Neural crest cell (in vitro differentiated cells): Measurements from ENCODE around the gene SLC25A30. TPM values are rescaled to one million over a fixed set of nuclear protein-coding genes. Genes with fewer than 3 reads are reported as not detected.

ENCODE experiments used
- DNase-seq: peaks from one replicate; pipeline ENCODE4 v3.0.0; 2021; ENCODE audit warnings: low read depth, mixed read lengths, low spot score
- H3K27ac Mint-ChIP-seq: one replicate; pipeline ENCODE4 v1.8.0; 2021; ENCODE audit warnings: mild to moderate bottlenecking, mixed read lengths; ENCODE audit not compliant: unreplicated experiment
- H3K27me3 Mint-ChIP-seq: 2 replicates; pipeline ENCODE4 v1.8.0; 2021; ENCODE audit warnings: low read depth, mild to moderate bottlenecking, mixed read lengths
- H3K36me3 Mint-ChIP-seq: 2 replicates; pipeline ENCODE4 v1.8.0; 2021; ENCODE audit warnings: low read depth, mild to moderate bottlenecking, mixed read lengths
- H3K4me1 Mint-ChIP-seq: 2 replicates; pipeline ENCODE4 v1.8.0; 2021; ENCODE audit warnings: mixed read lengths
- H3K4me3 Mint-ChIP-seq: one replicate; pipeline ENCODE4 v1.8.0; 2021; ENCODE audit warnings: mild to moderate bottlenecking, mixed read lengths
- H3K9me3 Mint-ChIP-seq: 2 replicates; pipeline ENCODE4 v1.8.0; 2021; ENCODE audit warnings: mixed read lengths
- total RNA-seq: library from RNA; stranded (reverse); gene quantifications from 2 replicates; pipeline ENCODE4 v1.2.1, GENCODE V29; 2021
- TF ChIP-seq, protein P1 (sequence below): fragments of 200-600 bp; sonication (generic); conservative IDR thresholded peaks from 2 replicates; pipeline ENCODE4 v1.5.0; 2021; ENCODE audit warnings: antibody characterized with exemption, mild to moderate bottlenecking

Gene SLC25A30
- total RNA-seq, 1 donor from 2014 or later = 14.0 TPM

DNA sequence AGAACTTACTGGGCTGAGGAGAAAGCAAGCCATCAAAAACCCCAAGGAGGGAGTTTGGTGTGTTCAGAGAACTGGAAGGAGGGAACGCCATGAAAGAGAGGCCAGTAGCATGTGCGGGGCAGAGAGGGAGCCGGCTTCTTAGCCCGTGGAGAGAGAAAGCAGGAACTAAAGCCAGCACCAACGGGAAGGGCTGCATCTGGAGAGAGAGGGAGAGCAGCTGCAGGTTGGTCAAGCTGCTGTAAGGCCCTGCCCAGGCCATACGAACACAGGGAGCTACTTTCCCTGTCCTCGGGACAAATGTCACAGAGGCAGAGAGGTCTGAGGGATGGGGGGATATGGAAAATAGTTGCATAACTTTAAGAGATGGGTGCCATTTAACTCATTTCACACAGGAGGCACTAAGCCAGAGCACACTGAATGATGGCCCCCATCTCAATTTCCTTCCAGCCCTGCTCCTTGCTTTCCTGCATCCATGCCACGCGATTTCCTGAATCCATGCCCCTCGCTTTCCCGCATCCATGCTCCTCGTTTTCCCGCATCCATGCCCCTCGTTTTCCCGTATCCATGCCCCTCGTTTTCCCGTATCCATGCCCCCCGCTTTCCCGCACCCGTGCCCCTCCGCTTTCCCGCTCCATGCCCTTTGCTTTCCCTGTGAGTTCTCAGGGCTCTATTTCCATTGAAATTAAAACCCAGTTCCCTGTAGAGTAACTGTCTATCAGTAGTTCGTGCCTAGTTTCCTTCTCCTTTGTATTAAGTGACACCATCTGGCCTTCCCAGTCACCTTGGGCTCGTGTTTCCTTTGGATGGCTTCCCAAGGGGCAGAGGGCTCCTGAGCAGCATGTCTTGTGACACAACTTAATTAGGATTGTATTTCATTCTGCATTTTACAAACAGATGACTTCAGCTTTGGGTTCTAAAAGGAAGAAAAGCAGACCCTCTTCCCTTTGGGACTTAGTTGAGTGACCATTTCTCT is 45.7 kb downstream of the SLC25A30 start:
- Mint-ChIP-seq H3K27me3 (no peaks in the 10 kb centered on the region), H3K36me3 (peaks cover 14% of the 10 kb centered on the region), H3K9me3 (no peaks in the 10 kb centered on the region), H3K4me1 (peaks cover 42% of the 10 kb centered on the region), H3K4me3 (peak overlapping the region; percentile 23), H3K27ac (peak overlapping the region; percentile 85)
- no peak for DNase-seq
- TF ChIP-seq, protein P1, sequence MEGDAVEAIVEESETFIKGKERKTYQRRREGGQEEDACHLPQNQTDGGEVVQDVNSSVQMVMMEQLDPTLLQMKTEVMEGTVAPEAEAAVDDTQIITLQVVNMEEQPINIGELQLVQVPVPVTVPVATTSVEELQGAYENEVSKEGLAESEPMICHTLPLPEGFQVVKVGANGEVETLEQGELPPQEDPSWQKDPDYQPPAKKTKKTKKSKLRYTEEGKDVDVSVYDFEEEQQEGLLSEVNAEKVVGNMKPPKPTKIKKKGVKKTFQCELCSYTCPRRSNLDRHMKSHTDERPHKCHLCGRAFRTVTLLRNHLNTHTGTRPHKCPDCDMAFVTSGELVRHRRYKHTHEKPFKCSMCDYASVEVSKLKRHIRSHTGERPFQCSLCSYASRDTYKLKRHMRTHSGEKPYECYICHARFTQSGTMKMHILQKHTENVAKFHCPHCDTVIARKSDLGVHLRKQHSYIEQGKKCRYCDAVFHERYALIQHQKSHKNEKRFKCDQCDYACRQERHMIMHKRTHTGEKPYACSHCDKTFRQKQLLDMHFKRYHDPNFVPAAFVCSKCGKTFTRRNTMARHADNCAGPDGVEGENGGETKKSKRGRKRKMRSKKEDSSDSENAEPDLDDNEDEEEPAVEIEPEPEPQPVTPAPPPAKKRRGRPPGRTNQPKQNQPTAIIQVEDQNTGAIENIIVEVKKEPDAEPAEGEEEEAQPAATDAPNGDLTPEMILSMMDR = no peak

DNA sequence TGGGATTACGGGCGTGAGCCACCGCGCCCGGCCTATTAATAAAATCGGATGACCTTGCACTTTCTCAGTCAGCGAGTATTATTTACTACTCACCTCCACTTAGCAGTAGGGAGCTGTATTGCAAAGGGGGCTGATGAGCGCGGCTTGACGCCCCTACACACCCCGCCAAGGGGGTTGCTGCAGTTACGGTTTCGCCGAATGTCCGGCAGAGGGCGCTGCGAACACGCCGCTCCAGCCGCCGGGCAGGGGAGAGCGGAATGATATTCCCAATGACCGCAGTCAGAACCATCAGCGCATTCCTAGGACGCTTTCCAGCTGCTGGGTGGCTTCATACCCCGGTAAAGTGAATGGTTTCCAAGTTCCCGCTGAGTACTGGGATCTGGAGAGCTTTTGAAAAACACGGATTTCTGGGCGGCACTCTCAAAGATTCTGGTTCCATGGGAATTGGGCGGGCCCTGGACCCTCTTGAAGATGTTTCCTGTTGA is 47.2 kb downstream of the SLC25A30 start:
- no peak overlapping the region for H3K27ac Mint-ChIP-seq
- no peaks in the 10 kb centered on the region for H3K27me3 Mint-ChIP-seq
- peaks cover 14% of the 10 kb centered on the region for H3K36me3 Mint-ChIP-seq
- H3K4me1 Mint-ChIP-seq = peaks cover 37% of the 10 kb centered on the region
- TF ChIP-seq, protein P1 = peak; percentile 94
- DNase-seq = peak; percentile 70
- no peaks in the 10 kb centered on the region for H3K9me3 Mint-ChIP-seq
- peak overlapping the region; percentile 50 for H3K4me3 Mint-ChIP-seq

DNA sequence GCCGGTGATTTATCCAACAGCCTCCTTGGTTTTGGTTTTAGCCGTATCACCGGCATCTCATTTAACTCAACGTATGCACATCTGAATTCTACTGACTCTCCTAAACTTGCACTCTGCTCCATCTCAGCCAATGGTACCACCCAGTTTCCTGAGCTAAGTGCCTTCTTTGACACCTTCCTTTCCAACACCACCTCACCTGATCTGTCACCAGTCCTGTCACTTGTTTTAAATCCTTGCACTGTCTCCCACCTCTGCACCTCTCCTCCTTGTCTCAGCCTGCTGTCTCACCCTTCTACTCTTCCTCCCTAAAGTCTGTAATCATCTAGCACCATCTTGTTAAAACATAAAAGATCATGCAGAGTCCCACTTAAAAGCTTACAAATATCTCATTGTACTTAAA is 49.1 kb downstream of the SLC25A30 start:
- DNase-seq = no peak
- no peak overlapping the region for H3K27ac Mint-ChIP-seq
- TF ChIP-seq, protein P1 = no peak
- H3K27me3 Mint-ChIP-seq = no peaks in the 10 kb centered on the region
- H3K4me3 Mint-ChIP-seq = no peak overlapping the region
- H3K9me3 Mint-ChIP-seq = no peaks in the 10 kb centered on the region
- peaks cover 17% of the 10 kb centered on the region for H3K36me3 Mint-ChIP-seq
- peaks cover 37% of the 10 kb centered on the region for H3K4me1 Mint-ChIP-seq

DNA sequence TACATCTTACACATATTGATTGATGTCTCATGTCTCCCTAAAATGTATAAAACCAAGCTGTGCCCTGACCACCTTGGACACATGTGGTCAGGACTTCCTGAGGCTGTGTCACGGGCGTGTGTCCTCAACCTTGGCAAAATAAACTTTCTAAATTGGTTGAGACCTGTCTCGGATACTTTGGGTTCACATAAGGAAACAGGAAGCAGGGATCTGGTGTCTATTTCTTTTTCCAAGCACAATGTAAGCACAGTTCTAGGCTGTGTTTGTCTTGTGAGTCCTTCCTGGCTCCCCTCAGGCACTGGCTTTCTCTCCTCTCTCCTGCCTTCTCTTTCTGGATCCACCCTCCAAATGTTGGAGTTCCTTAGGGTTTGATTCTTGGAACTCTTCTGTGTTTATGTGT is 49.6 kb downstream of the SLC25A30 start:
- Mint-ChIP-seq H3K4me3 (no peak overlapping the region), H3K36me3 (peaks cover 22% of the 10 kb centered on the region), H3K27ac (no peak overlapping the region), H3K27me3 (no peaks in the 10 kb centered on the region), H3K9me3 (peaks cover 3% of the 10 kb centered on the region), H3K4me1 (peaks cover 36% of the 10 kb centered on the region)
- TF ChIP-seq, protein P1 = no peak
- DNase-seq = no peak

DNA sequence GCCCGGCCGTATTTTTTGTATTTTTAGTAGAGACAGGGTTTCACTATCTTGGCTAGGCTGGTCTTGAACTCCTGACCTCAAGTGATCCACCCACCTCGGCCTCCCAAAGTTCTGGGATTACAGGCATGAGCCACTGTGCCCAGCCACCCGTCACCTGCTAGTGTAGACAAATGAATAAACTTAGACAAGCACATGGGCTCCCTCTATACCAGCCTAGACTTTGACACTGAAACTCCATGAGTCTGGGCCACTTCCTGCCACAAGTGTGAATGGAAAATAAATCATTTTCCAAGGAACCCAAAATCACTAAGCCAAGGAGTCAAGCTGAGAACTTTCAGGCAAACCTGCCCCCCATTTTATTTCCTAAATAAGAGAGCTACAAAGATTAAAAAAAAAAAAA is 50.2 kb downstream of the SLC25A30 start:
- no peak for DNase-seq
- Mint-ChIP-seq H3K27ac (no peak overlapping the region), H3K36me3 (peaks cover 22% of the 10 kb centered on the region), H3K27me3 (no peaks in the 10 kb centered on the region), H3K4me3 (no peak overlapping the region), H3K4me1 (peaks cover 30% of the 10 kb centered on the region), H3K9me3 (peaks cover 6% of the 10 kb centered on the region)
- TF ChIP-seq, protein P1 = no peak
